ENCODE data around the gene CISD1. TPM values are rescaled to one million over a fixed set of nuclear protein-coding genes. Genes with fewer than 3 reads are reported as not detected.
A peak's percentile ranks its signal among the peaks of the same experiment; 100 is the strongest.

The CISD1 gene
- total RNA-seq, 1 experiment from 2014 or later: 46.6 TPM

GRCh38 chr10:58334817-58335305, 65.9 kb downstream of the CISD1 start, which contains the start of gene UBE2D1:
Gene UBE2D1, plus strand, starts transcription at chr10:58335006. Its CDS starts 196 bp downstream, at chr10:58335202.
- H3K36me3 Mint-ChIP-seq: no peaks in the 10 kb centered on the region

More at GRCh38 chr10:58334817-58335305, 65.9 kb downstream of the CISD1 start, which contains the start of gene UBE2D1:
- Mint-ChIP-seq H3K9me3 (no peaks in the 10 kb centered on the region), H3K27ac (peak within 1 kb of the TSS; percentile 64; the same call in 1 of the 2 replicates), H3K27me3 (ENCODE audit: low read depth) (no peaks in the 10 kb centered on the region), H3K4me3 (peak within 1 kb of the TSS; percentile 96), H3K4me1 (peaks cover 19% of the 10 kb centered on the region)
- TF ChIP-seq CREB1 (CRISPR knock-in tag; IDR thresholded peaks at IDR 0.05) (0 out of 2 replicates have a peak, but pooled peaks have one; percentile 18), FOXP4 (CRISPR knock-in tag; IDR thresholded peaks at IDR 0.05) (peak; percentile 81), GABPB1 (CRISPR knock-in tag; IDR thresholded peaks at IDR 0.05) (0 out of 2 replicates have a peak, but pooled peaks have one; percentile 48), HMGXB4 (CRISPR knock-in tag; IDR thresholded peaks at IDR 0.05) (peak; percentile 69; the same call in 1 of the 2 replicates), ETV6 (CRISPR knock-in tag; IDR thresholded peaks at IDR 0.05) (peak; percentile 77), ARID4B (CRISPR knock-in tag; IDR thresholded peaks at IDR 0.05; ENCODE audit: borderline replicate concordance) (peak; percentile 67; the same call in 1 of the 2 replicates), CBFB (CRISPR knock-in tag; IDR thresholded peaks at IDR 0.05; ENCODE audit: low read depth) (no peak), E2F5 (CRISPR knock-in tag; IDR thresholded peaks at IDR 0.05) (peak; percentile 74; the same call in 1 of the 2 replicates), NR3C1 (CRISPR knock-in tag; conservative IDR thresholded peaks at IDR 0.05; ENCODE audit: low read depth) (no peak), ZNF219 (CRISPR knock-in tag; IDR thresholded peaks at IDR 0.05; ENCODE audit: borderline replicate concordance) (peak; percentile 46; the same call in 1 of the 2 replicates), SP1 (CRISPR knock-in tag; conservative IDR thresholded peaks at IDR 0.05) (peak; percentile 60; the same call in 1 of the 2 replicates), RELA (CRISPR knock-in tag; IDR thresholded peaks at IDR 0.05; ENCODE audit: borderline replicate concordance) (no peak; the same call in 1 of the 2 replicates), ZBTB21 (CRISPR knock-in tag; IDR thresholded peaks at IDR 0.05; ENCODE audit: borderline replicate concordance) (no peak), KAT7 (CRISPR knock-in tag; IDR thresholded peaks at IDR 0.05; ENCODE audit: borderline replicate concordance) (peak; percentile 72; the same call in 1 of the 2 replicates)
- ATAC-seq (peak; percentile 97), DNase-seq (ENCODE audit: low spot score) (peak; percentile 93)
- CTCF ChIA-PET: interaction anchor here (1.1 to 1.9 kb wide), 6 partner anchors 10 to 80 kb away, joined by 3 to 7 read pairs (median 4); partner anchors contain the start of genes CISD1 and TFAM
- POLR2A ChIA-PET: interaction anchor here (0.8 to 1.9 kb wide), 2 partner anchors 24 to 50 kb away, joined by 3 to 10 read pairs; partner anchors contain the start of gene TFAM

All from WTC11 (cell line).